Left lobe of liver (tissue), 2 donors: ENCODE results near the gene HS3ST6. TPM values are rescaled to one million over a fixed set of nuclear protein-coding genes. Genes with fewer than 3 reads are reported as not detected.
"Not testable (repeated sequence)": the region's sequence is repeated elsewhere in the genome, so short reads cannot be mapped to it uniquely, and the experiment has no call there.

Experiments used
- ATAC-seq: fragments of 200-7000 bp; cut with Tn5 transposase; one replicate; pipeline ENCODE4 v1.9.1; 2020; ENCODE audit warnings: mild to moderate bottlenecking, moderate library complexity
- DNase-seq: peaks from one replicate; pipeline ENCODE4 v3.0.0-alpha.2; 2020; ENCODE audit warnings: low spot score
- total RNA-seq: library from RNA; stranded (reverse); gene quantifications from one replicate; pipeline ENCODE4 v1.2.1, GENCODE V29; 2021
- donor health status: DM: no; HTN: no; CAD: no; lungs with moderate emphysema.
- donor health status: DM: no; HTN: yes; CAD: no.

Gene HS3ST6
- total RNA-seq, 1 donor from 2014 or later: not detected

DNA sequence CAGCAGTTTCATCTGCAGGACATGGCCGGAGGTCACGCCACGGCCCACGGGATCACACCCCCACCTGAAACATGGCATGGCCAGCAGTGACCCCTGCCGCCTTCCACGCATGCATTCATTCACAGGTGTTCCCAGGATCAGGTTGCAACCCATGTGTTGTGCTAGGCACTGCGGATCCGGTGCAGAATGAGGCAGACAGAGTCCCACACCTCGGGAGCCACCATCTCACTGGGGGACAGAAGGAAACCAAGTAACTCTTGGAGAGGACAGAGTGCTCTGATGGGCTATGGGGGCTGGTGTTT is 29.1 kb upstream of the HS3ST6 start:
- ATAC-seq: no peak
- no peak for DNase-seq

DNA sequence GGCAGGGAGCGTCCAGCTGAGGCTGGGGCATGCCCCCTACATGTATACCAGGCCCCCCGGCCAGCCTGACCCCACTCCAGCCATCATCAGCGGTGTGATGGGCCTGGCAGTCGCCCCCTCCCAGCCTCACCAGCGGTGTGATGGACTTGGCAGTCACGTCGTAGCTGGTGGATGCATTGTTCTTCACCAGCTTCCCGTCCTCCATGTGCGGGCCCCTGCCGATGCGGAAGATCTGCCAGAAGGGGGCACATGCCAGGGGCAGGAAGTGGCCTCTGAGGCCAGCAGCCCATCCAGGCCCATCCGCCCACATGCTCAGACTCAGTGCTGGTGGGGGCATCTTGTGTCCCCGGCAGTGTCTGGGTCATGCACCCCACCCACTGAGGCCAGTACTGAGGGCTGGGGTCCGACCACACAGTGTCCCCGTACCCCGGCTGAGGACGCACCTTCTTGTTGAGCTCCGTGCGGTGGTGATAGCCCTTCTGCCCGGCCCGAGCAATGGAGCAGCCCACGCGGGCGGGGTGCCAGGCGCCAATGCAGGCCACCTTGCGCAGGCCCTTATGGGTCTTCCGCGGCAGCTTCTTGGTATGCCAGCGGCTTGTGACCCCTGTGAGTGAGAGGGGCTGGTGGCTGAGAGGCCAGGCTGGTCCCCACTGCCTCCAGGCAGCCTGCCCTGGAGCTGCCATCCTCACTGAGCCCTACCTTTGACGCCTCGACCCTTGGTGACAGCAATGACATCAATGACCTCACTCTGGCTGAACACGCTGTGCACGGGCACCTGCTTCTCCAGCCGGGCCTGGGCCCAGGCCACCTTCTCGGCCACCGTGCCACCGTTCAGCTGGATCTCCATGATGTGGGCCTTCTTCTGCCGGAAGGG is 28.5 kb upstream of the HS3ST6 start:
- ATAC-seq (no peak), DNase-seq (no peak)

DNA sequence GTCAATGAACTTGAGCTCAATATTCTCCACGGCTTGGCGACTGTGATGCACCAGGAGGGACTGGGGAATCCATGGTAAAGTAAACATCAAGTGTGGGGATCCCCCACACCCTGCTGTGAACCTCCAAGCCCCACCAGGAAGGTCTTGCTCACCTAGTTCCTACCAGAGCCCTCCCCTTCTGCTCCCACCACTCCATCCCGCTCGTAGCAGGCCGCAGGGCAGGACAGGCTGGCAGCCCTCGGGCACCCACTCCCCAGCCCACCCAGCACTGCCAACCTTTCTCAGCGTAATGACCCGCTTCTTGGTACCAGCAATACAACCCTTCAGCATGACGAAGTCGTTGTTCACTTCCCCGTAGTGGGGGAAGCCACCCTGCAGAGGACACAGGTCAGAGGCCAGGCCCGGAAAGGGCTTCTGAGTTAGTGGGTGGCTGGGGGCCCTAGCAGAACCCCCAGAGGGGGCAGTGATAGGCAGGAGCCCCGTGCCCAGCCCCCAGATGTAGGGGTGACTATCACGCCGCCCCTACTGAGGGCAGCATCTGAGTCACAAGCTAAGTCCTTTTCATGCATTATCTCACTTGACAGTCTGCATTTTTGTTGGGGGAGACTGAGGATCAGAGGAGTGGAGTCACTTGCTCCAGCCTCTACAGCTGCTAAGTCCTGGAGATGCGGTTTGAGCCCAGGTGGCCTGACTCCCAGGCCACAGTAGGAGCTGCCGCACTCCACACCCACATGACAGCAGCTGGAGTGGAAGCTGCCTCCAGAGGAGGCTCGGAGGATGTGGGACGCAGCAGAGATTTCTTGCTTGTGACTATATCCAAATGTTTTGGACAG is 27.6 kb upstream of the HS3ST6 start:
- ATAC-seq (no peak), DNase-seq (no peak)

DNA sequence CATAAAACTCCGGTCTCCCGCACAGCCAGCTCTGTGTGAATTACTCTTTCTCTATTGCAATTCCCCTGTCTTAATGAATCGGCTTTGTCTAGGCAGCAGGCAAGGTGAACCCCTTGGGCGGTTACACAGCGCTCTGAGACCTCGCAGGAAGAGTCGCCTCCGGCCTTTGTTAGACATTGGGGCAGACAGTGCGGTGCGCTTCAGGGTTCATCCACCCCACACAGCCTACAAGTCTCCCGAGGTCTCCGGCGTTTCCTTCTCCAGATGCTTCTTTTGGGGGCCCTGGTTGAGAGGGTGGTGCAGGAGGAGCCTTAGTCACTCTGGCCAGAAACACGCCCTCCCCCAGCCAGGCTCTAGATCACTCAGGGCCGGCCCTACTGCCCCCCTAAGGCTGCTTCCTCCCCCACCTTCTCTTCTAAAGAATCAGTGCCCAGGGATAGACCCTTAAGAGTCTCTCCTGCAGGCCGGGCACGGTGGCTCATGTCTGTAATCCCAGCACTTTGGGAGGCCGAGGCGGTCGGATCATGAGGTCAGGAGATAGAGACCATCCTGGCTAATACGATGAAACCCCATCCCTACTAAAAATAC is 26.5 kb upstream of the HS3ST6 start:
- ATAC-seq: no peak
- DNase-seq: no peak

DNA sequence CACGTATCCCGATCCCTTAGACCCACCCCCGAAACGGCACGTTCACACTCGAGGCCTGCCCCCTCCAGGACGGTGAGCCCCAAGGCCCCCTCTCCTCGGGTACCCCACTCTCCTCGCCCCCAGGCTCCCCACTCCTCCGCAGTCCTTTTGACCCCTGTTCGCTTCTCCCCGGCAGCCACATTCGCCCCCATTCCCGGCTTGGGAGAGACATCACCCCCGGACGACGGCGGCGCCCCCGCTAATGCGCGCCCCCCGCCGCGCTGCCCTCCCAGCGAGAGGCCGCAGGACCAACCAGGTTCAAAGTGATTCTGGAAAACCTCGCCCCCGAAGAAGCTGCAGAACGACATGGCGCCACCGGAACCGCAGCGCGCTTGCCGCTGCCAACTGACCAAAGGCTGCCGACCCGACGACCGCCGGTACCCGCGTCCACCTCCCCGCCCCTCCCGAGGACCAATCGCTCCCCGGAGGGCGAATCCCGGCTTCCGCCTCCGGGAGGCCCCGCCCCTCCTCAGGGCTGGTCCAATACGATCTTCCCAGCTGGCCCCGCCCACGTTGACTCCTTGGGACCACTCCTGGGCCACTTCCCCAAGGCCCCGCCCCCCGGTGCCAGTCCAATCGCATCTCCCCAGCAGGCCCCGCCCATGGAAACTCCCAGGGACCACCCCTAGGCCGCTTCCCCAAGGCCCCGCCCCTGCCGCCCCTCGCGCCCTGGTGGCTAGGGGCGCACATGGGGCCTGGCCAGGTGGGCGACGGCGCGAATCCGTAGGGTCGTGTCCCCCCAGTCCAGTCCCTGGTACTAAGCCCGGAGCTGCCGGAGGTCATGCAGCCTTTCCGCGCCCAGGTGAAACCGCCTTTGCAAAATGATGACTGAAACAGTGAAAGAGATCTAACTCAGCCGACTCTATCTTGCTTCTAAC is 24.9 kb upstream of the HS3ST6 start, which contains the start of gene MSRB1:
Gene MSRB1, minus strand, starts transcription at position 390 of the 917 bp plus-strand sequence. Its CDS starts 43 bp downstream, at position 347.
- DNase-seq (peak; percentile 100), ATAC-seq (peak; percentile 77)

DNA sequence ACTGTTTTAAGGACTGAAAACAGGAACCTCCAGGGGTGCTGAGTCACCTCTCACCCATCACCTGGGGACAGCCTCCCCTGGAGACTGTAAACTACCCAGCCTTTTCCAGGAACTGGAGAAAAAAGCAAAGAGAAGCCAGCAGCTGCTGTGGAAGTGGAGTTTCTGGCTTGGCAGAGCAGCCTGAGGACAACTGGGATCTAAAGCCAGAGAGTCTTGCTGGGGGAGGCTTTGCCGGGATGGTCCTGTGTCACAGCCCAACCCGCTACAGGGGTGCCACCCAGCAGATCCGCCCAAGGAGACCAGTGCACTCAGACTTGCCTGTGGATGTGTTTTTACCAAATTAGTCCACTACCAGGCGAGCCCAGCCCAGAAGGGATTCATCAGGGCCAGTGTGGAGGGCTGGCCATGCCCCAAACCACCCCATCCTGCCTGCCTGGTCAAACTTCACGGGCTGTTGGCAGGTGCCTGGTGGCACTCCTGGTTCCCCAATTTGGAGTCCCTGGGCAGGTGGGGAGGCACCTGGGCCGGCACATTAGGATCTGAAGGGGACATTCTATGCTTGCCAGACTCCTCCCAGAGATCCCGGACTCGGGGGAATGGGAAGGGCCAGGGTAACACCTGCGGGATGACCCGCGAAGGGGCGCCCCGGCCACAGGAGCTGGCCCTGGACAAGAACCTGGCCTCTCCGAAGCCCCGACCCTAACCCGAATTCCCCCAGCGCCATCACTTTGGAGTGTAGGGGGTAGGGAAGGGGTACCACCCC is 24.0 kb upstream of the HS3ST6 start:
- DNase-seq: peak; percentile 63
- ATAC-seq: peak; percentile 3

DNA sequence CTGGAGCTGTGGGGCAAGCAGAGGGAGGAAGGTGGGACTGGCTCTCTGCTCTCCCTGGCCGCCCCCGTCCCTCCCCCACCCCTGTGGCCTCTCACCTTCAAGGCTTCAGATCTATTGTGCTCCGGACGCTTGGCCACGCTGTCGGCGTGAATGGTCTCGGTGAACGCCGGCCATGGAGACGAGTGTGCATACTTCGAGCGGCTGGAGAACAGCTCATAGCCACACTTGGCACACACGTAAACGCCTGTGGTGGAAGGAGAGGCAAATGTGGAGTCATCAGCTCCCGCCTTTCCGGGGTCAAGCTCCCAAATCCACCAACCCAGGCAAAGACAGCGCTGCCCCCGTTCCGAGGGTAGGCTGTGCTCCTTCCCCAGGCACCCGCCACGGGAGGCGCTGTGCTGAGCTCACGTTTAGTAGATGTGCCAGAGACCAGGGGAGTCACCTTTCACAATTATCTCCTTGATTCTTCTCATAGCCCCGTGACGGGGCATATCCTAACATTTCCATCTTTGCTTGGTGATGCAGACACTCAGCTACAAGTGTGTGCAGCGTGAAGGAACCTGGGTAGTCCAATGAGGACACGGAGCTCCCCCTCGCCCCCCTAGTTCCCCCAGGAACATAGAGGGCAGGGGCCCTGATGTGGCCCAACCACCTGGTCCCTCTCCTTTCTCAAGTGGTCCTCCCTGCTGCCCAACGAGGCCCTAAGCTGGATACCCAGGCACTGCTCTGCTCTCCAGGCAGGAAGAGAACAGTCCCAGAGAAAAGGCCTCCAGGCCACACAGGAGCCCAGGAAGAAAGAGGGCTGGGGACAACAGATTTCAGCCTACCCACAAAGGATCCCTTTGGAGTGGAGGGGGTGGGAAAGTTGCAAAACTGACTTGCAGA is 23.2 kb upstream of the HS3ST6 start:
- peak; percentile 50 for ATAC-seq

DNA sequence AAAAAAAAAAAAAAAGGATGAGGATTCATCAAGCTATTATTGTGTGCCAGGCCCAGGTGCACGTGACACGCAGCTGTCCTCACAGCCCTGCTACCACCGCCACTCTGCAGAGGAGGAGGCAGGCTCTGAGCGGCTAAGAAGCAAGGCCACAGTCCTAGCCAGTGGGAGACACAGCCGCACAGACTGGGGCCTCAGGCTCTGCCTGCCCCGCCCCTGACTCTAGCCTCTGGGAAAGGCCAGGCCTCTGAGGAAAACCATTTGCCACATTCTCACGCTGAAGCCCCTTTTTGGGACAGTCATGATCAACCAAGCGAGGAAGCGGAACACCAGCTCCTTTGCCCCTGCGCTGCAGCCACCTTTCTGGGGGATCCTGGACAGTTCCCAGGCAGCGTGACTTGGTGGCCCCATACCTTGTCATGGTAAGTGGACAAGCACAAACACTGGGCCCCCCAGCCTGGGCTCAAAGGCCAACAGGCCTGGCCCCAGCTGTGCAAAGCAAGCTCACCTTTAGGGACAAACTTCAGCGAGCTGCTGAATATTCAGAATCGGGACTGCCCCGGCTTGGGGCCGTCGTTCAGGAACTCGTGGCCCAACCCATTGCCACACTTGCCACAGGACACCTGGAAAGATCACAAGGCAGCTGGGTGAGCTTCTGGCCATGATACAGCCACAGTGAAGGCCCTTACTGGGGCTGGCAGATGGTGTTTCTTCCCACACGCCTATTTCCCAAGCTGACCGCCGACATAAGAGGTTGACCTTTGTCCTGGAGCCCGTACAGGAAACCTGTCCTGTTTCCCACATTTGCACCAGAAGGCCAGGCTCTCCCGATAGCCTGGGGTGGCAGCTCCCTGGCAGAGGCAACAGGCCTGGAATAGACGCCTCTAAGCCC is 22.3 kb upstream of the HS3ST6 start:
- DNase-seq (peak; percentile 89), ATAC-seq (peak; percentile 51)

More for the DNA sequence above, 23.2 kb upstream of the HS3ST6 start:
- DNase-seq: peak; percentile 77

DNA sequence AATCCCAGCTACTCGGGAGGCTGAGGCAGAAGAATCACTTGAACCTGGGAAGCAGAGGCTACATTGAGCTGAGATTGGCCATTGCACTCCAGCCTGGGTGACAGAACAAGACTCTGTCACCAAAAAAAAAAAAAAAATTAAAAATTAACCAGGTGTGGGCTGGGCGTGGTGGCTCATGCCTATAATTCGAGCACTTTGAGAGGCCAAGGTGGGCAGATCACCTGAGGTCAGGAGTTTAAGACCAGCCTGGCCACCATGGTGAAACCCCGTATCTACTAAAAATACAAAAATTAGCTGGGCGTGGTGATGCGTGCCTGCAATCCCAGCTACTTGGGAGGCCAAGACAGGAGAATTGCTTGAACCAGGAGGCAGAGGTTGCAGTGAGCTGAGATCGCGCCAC is 21.6 kb upstream of the HS3ST6 start:
- not testable (repeated sequence) for ATAC-seq, DNase-seq

DNA sequence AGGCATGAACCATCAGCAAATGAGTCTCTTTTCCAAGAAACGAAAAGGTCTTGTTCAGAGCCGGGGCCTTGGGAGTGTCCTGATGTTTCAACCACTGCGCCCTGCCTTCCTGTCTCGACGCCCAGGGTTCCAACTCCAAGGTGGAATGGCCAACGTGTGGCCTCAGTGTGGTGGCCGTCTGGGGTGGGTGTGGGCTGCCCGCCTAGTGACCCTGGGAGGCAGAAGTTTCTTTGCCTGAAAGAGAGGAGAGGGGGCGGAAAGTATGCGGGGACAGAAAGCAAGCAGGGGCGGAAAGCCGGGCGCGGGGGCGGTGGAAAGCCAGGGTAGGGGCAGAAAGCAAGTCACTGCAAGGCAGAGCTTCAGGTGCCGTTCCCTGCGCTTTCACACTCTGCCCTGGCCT is 20.7 kb upstream of the HS3ST6 start:
- DNase-seq (no peak), ATAC-seq (no peak)

DNA sequence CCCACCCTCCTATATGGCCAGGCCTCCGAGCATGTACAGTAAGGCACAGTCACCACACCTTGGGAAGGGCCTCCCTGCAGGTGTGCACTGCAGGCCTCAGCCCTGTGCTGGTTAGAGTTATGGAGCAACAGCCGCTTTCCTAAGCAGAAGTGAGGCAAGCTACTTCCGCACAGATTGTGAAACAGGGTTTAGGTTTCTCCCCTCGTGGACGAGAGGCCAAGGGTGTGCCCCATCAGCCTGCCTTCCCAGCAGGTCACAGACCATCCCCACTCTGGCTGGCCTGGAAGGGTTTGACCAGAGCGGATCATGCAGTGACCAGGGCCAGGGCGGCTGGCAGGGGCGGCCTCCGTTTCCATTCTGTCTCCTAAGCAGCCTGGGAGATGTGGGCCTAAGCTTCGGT is 20.1 kb upstream of the HS3ST6 start:
- ATAC-seq (peak; percentile 16), DNase-seq (peak; percentile 83)

DNA sequence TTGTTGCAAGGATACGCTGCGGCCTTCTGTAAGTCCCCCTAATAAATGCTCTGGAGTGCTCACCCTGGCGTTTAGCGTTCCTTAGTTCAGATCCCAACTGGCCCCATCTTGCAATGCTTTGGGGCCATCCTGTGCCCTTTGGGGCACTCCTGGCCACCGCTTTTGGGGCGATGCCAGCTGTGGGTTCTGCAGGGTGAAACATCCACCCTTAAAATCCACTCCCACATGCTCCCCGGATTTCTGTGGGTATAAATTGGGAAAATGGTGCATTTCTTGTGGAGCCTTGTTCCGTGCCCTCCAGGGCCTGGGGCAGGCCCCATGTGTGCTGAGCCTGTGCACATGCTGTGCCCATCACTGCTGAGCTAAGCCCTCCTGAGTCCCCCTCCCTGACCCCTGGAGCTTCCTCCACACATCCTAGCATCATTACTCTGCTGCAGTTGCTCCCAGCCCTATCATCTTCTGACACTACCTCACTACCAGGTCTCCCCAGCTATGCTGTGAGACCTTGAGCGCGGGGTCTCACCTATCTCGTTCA is 18.8 kb upstream of the HS3ST6 start:
- no peak for ATAC-seq
- DNase-seq: no peak

DNA sequence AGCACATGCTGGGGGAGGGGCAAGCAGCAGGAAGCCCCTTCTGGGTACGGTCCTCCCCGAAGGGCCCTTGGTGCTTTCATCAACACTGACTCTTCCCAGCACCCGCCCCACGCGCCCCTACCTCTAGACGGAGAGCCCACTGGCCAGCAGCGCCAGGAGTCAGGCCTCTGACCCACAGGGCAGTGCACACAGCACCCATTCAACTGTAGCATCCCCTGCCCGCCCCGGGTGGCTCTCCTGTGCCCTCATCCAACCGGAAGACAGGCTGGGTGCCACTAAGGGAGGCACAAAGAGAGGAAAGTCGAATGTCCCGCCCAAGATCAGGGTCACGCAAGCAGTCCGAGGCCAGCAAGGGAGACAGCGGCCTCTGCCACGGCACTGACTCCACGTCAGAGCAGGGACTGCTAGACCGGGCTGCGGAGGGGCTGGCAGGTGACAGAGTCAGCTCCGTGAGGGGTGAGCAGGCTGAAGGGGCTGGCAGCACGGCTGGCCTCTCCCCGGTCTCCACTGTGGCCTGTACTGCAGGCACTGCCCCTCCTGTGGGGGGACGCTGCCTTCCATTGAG is 15.0 kb upstream of the HS3ST6 start:
- ATAC-seq (peak; percentile 39), DNase-seq (peak; percentile 74)

DNA sequence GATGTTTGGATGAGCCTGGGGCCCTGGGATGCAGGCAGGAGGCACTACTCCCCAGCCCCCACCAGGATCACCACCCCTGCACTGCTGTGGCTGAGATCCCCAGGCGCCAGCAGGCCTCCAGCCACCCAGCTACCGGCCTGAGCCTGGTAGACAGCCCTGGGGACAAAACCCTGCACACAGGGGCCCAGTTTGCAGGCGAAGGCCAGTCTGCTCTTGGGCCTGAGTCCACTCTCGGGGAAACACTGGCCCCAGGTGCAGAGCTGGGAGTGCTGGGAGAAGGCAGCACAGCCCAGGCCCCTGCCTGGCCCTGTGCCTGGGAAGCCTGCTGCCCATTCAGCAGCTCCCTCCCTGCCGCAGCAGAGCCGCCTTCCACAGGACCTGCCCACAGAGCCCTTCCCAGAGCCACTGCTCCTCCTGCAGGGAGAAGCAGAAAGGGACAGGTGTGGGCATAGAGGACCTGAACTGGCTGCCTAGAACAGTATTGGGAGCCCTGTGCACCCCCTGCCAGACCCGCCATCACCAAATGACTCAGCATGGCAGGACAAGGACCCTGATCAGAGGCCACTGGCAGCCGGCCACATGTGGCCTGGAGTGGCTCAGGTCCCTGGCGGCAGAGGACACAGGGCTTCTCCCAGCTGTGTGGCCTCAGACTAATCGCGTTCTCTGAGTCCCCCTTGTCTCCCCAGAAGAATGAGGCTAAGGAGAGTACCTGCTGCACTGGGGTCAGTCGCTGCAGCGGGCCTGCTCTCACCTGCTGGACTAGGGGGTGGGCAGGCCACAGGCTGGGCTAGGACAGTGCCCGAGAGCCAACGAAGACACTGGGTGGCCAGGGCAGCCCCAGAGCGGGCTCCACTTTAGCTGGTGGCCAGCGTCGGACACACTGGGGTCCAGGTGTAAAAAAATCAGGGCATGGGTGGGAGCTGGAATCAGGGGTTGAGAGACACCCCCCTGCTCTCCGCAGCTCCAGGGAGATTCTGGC is 14.1 kb upstream of the HS3ST6 start:
- ATAC-seq (peak; percentile 58), DNase-seq (peak; percentile 71)

DNA sequence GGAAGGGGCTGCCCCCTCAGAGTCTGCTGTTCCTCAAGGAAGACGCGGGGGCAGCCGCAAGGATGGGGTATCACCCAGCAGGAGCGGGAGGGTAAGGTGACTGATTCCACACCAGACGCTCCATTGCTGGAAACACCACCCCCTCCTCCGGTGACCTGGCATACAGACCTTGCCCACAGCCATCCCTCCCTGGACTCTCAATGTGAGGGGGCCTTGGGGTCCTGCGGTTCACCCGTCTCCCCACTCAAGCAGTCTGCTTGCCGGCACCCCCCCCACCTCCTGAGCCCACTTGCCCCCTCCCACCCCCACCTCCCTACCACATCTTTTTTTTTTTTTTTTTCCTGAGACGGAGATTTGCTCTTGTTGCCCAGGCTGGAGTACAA is 12.1 kb upstream of the HS3ST6 start:
- ATAC-seq: no peak
- DNase-seq: no peak
